ENCODE data around the gene LCAT.
"Not testable (repeated sequence)": the region's sequence is repeated elsewhere in the genome, so short reads cannot be mapped to it uniquely, and the experiment has no call there.

The LCAT gene

GRCh38 chr16:67946128-67946569 is 2.2 kb upstream of the LCAT start:
- no peak for DNase-seq

DNA sequence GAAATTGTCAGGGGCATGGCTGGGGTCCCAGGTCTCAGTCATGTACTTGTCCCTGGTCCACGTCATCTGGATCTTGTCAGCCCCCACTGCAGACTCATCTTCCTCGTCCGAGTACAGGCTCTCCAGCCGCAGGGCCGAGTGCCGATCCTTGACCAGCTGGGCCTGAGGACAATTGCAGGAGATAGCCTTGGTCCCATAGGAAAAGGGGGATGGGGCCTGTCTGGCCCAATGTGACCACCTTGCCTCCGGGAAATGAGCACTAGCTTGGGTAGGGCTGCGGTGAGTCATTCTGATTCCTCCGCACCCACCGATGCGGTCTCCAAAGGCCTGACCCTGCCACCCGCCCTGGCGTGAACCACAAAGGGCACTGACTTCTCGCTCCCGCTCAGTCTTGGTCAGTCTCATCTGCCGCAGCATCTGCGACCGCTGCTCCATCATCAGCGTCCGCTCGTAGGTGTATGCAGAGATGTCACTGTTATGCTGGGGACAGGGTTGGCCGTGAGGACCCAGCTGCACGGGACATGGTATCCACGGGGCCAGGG is 1.5 kb upstream of the LCAT start:
- DNase-seq, result no peak

GRCh38 chr16:67944690-67945391 is 921 bp upstream of the LCAT start:
- DNase-seq, result no peak

GRCh38 chr16:67943256-67943618 is 683 bp downstream of the LCAT start:
- no peak for DNase-seq

DNA sequence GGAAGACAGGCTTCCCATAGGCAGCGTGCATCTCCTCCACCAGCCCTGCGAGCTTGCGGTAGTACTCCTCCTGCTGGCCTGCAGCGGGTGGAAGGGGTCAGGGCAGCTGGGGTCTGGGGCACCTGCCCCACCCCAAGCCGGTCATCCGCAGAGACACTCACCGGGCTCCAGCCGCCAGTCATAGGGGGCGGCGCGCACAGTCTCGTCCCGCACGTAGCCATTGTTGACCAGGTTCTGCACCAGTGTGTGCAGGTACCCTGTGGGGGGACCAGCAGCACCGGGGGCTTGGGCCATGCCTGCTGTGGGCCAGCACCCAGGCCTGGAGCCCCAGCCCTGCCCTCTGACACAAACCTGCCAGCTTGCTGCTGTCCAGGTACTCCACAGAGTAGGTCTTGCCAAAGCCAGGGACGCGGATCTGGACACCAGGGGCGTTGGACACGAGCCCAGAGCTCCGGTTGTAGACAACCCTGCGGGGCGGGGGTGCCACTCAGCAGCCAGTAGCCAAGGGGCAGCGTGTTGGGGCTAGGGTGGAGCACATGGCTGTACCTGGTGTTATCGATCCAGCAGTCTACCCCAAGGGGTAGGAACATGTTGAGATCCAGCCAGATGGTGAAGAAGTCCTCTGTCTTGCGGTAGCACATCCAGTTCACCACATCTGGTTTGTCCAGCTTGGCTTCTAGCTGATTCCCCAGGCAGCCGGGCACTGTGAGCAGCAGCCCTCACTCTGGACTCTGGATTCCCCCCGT is 1.2 kb downstream of the LCAT start:
- DNase-seq, result no peak

DNA sequence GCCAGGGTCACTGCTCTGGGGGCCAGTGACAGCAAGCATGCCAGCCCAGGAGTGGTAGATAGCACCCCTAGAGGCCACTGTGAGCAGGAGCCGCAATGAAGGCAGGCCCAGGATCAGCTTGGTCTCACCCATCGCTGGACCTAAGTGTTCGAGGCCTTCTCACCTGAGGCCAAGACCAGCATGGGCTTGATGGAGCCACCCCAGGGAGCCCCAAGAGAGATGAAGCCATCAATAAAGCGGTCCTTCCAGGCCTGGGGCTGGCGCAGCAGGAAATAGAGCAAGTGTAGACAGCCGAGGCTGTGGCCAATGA is 1.8 kb downstream of the LCAT start:
- DNase-seq, result no peak

- DNase-seq, result no peak
These were observed 2.3 kb downstream of the LCAT start for GRCh38 chr16:67941469-67942199.

GRCh38 chr16:67940446-67941089 is 3.4 kb downstream of the LCAT start:
- no peak for DNase-seq

DNA sequence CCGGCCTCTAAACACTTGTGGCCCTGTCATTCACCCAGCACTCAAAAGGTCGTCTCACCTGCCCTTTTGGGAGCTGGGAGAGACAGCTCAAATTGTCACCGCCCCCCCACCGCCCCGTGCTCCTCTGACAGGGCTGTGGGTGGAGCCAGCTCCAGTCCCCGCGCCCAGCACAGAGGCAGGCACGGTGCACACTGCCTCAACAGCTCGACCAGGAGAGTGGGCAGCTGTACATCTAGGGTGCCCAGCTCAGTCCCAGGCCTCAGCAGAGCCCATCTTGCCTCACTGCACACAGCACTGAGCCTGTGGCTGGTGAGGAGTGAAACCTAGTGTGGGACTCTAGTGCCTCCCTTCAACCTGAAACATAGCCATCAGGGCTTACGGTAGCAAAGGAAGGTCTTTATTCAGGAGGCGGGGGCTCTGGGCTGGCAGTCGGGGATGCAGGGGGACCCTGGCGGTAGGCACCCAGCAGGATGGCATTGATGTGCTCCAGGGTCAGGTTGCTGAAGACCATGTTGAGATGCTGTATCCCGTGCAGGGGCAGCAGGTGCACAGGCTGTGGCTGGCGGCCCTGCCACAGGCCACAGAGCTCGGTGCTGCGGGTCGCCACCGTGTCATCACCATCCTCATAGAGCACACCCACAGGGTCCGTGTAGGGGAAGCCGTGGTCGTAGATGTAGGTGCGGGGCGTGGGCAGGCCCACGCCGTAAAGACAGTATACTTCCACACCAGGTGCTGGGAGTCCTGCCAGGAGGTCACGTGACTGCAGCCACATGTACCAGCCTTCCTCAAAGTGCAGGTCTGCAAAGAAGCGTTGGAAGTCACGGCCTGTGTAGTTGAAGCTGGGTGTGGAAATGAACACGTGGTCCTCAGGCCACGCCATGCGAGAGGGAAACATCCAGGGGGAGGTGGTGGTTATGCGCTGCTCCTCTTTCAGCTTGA is 4.1 kb downstream of the LCAT start:
- DNase-seq, result no peak

- DNase-seq, result not testable (repeated sequence)
These were observed 6.2 kb downstream of the LCAT start for GRCh38 chr16:67937713-67938112.

- DNase-seq, result no peak
These were observed 6.9 kb downstream of the LCAT start for GRCh38 chr16:67936880-67937605.

GRCh38 chr16:67936124-67936879 is 7.6 kb downstream of the LCAT start, which contains the start of gene PSMB10:
TSS of gene PSMB10 (minus strand) at chr16:67936850. CDS start at chr16:67936749, 101 bp downstream.
- no peak for DNase-seq

GRCh38 chr16:67935402-67936123 is 8.4 kb downstream of the LCAT start:
- peak; percentile 92 for DNase-seq

GRCh38 chr16:67935101-67935401 is 8.9 kb downstream of the LCAT start:
- DNase-seq, result no peak

GRCh38 chr16:67934306-67935100 is 9.4 kb downstream of the LCAT start:
- DNase-seq, result no peak

DNA sequence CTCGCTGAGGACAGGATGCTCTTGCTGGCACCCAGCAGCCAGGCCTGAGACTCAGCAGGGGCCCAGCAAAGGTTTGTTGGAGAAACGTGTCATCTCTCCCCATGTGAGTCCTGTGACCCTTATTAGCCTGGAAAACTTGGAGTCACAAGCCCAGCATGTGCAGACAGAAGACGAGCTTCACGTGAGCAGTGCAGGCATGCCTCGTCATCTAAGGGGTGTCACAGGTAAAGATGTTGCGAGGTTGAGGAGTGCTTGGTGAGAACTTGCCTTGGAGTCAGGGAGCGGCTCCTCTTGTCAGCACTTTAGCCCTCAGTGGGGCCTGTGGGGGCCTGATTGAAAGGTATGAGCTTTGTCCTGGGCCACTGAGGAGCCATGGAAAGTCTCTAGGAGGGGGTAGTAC is 10.1 kb downstream of the LCAT start:
- no peak for DNase-seq

GRCh38 chr16:67932462-67932840 is 11.5 kb downstream of the LCAT start:
- DNase-seq, result no peak

DNA sequence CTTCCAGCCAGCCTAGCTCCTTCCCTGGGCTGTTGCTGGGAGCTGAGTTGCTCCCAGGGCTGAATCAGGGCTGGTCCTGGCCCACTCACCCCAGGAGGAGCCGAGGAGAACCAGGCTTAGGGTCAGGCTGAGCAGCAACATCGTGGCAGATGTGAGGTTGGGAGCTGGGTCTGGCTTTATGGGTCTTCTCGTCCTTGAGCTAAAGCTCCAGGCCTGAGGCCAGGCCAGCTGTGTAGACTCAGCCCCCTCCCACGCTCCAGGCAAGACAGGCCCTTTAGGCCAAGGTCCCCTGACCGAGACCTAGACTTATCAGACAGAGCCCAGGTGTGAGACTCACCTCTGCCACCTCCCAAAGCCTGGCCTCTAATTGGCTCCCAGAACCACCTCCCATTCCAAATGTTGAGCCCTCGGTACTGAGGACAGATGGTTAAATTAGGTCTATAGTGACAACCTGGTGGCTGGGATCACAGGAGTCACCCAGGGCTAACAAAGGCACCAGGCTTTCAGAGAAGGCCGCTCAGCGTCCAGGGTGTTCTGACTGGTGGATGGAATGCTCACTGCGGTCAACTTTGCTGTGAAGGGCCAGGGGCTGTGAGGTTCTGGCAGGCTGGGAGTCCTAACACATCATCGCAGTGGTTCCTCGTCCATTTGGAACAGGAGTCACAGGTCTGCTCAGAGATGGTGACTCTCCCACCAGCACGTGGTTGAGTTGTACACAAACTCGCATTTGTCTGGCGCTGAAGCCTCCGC is 12.0 kb downstream of the LCAT start, which contains the start of gene CTRL:
Gene CTRL (minus strand): TSS at position 151 of the 750 bp plus-strand sequence. CDS start 10 bp downstream, at position 141.
- no peak for DNase-seq

Data from NCI-H1105 (cell line).